ENCODE results near the gene CD2BP2. TPM values are rescaled to one million over a fixed set of nuclear protein-coding genes. Genes with fewer than 3 reads are reported as not detected.

The CD2BP2 gene
- total RNA-seq, 4 donors from 2014 or later = 27.3 to 39.9 (median 35.4) TPM

DNA sequence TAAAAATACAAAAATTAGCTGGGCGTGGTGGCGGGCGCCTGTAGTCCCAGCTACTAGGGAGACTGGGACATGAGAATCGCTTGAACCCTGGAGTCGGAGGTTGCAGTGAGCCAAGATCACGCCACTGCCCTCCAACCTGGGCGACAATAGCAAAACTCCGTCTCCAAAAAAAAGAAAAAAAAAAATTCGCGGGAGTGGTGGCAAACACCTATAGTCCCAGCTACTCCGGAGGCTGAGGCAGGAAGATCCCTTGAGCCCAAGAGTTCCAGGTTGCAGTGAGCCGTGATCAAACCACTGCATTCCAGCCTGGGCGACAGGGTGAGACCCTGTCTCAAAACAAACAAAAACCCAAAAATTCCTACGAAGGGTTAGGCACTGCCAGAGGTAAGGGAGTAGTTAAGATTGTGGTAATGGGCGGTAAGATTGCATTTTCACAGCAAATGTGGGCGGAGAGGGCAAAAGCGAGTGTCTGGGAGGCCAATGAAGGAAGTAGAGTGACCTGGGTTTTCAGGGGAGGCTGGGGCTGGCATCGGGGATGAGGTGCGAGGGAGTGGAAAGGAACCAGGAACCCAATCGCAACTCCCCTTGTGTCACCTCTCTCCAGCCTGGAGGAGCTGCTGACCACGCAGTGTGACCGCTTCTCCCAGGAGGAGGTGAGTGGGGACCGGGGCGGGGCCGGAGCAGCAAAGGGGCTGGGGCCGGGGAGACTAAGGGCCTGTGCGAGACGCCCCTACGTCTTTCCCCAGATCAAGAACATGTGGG is 22.1 kb upstream of the CD2BP2 start:
- no peak for DNase-seq (ENCODE audit: low spot score)
- ATAC-seq (ENCODE audit: low FRiP score) = no peak
- TF ChIP-seq CTCF (IDR thresholded peaks at IDR 0.05) = no peak

GRCh38 chr16:30376461-30376902 is 21.4 kb upstream of the CD2BP2 start:
- TF ChIP-seq CTCF (IDR thresholded peaks at IDR 0.05) = no peak
- no peak for DNase-seq (ENCODE audit: low spot score)
- ATAC-seq (ENCODE audit: low FRiP score) = no peak

GRCh38 chr16:30375864-30376263 is 20.8 kb upstream of the CD2BP2 start:
- ATAC-seq (ENCODE audit: low FRiP score) (no peak), DNase-seq (ENCODE audit: low spot score) (no peak)
- TF ChIP-seq CTCF (IDR thresholded peaks at IDR 0.05) = no peak

- TF ChIP-seq CTCF (IDR thresholded peaks at IDR 0.05) = no peak
- DNase-seq (ENCODE audit: low spot score) (no peak), ATAC-seq (ENCODE audit: low FRiP score) (no peak)
Measured at GRCh38 chr16:30374538-30374937, 19.4 kb upstream of the CD2BP2 start, which contains the start of gene MYL11. Gene MYL11 (plus strand): TSS chr16:30374802. CDS start chr16:30374858, 56 bp downstream.

DNA sequence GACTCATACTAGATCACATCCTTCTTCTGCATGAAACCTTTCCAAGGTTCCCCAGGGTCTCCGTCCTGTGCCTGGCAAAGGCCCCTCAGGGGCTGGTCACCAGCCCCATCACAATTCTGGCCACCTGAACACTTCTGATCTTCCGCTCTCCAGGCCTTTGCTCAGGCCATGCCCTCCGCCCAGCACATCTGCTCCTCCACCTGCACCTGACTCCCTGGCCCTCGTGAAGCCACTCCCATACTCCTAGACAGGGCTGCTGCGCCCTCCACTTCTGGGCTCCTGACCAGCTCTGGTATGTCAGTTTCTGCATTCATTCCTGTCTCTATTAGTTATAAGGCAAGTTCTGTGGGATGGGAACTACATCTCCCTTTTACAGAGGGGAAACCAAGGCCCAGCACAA is 17.6 kb upstream of the CD2BP2 start:
- TF ChIP-seq CTCF (IDR thresholded peaks at IDR 0.05) = no peak
- ATAC-seq (ENCODE audit: low FRiP score) (no peak), DNase-seq (ENCODE audit: low spot score) (no peak)

GRCh38 chr16:30372038-30372712 is 17.1 kb upstream of the CD2BP2 start:
- TF ChIP-seq CTCF (IDR thresholded peaks at IDR 0.05) = no peak
- no peak for ATAC-seq (ENCODE audit: low FRiP score)

More at GRCh38 chr16:30372038-30372712, 17.1 kb upstream of the CD2BP2 start:
- no peak for DNase-seq (ENCODE audit: low spot score)
